Measurements from ENCODE around the gene ADNP.

- no peak for TF ChIP-seq POLR2A (IDR thresholded peaks at IDR 0.05)
- TF ChIP-seq POLR2AphosphoS5 (IDR thresholded peaks at IDR 0.05): no peak
- TF ChIP-seq CTCF (IDR thresholded peaks at IDR 0.05): no peak
- TF ChIP-seq EP300 (IDR thresholded peaks at IDR 0.05): no peak
Observed at GRCh38 chr20:50933589-50933988, 2.4 kb upstream of the ADNP start.

All from gastroesophageal sphincter (tissue), 3 donors.